Measurements from ENCODE around the gene KRT76. TPM values are rescaled to one million over a fixed set of nuclear protein-coding genes. Genes with fewer than 3 reads are reported as not detected.

KRT76 gene
- total RNA-seq, 2 donors from 2014 or later, result not detected

- DNase-seq (no peak), ATAC-seq (no peak)
- intact Hi-C loops (cut with DNase I, micrococcal nuclease), result no loop called here
Measured at GRCh38 chr12:52722680-52723079, 54.5 kb downstream of the KRT76 start.

GRCh38 chr12:52721838-52722470 is 55.2 kb downstream of the KRT76 start:
- DNase-seq (no peak), ATAC-seq (no peak)
- intact Hi-C loops (cut with DNase I, micrococcal nuclease), result no loop called here

GRCh38 chr12:52720365-52720886 is 56.7 kb downstream of the KRT76 start:
- no peak for DNase-seq
- intact Hi-C loops (cut with DNase I, micrococcal nuclease), result no loop called here
- no peak for ATAC-seq

Other genes with a start within 250 kb of the KRT76 start
- gene KRT71, start 224.2 kb downstream of the KRT76 start, total RNA-seq, result not detected
- gene KRT74, start 203.5 kb downstream of the KRT76 start, total RNA-seq, result not detected
- not detected for gene KRT72, start 175.9 kb downstream of the KRT76 start, total RNA-seq
- gene KRT73, start 158.8 kb downstream of the KRT76 start, total RNA-seq, result not detected
- not detected for gene KRT2, start 125.1 kb downstream of the KRT76 start, total RNA-seq
- not detected for gene KRT1, start 96.9 kb downstream of the KRT76 start, total RNA-seq
- gene KRT77, start 73.8 kb downstream of the KRT76 start, total RNA-seq, result not detected
- gene KRT3, start 18.8 kb upstream of the KRT76 start, total RNA-seq, result not detected
- not detected for gene KRT4, start 36.8 kb upstream of the KRT76 start, total RNA-seq
- gene KRT79, start 57.0 kb upstream of the KRT76 start, total RNA-seq, result not detected
- gene KRT78, start 71.6 kb upstream of the KRT76 start, total RNA-seq, result not detected
- gene KRT8, start 127.7 kb upstream of the KRT76 start, total RNA-seq, result 1,000 to 10,000 TPM; 4,047 to 4,291 TPM
- 100 to 1,000 TPM; 815 to 912 TPM for gene KRT18, start 171.8 kb upstream of the KRT76 start, total RNA-seq
- 100 to 1,000 TPM; 355 to 389 TPM for gene EIF4B, start 229.1 kb upstream of the KRT76 start, total RNA-seq

Data from left colon (tissue), 2 donors.